ENCODE results near the gene SLC7A8.
A peak's percentile ranks its signal among the peaks of the same experiment; 100 is the strongest.

The SLC7A8 gene

DNA sequence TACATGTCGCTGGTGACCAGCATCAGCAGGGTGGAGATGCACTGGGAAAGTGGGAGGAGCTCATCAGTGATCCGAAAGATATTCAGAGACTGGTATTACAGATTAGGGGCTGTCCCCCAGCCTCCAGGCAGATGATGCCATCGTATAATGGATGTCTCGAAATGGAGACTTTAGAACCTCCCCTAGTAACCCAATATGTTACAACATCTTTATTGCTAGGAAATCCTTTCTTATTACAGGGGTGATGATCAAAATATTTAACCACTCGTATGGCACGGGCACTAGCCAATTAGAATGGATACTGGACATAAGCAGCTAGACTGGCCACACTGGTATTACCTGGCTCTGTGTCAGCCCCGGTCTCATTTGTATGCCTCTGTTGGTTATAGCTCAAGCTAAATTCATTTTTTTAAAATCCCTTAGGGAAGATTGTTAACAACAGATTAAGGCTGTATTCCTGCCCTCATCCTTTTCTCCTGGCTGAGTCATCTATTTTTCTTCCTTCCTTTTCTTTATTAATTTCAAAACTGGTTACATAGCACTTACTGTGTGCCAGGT, 53.6 kb downstream of the SLC7A8 start:
- DNase-seq = no peak

DNA sequence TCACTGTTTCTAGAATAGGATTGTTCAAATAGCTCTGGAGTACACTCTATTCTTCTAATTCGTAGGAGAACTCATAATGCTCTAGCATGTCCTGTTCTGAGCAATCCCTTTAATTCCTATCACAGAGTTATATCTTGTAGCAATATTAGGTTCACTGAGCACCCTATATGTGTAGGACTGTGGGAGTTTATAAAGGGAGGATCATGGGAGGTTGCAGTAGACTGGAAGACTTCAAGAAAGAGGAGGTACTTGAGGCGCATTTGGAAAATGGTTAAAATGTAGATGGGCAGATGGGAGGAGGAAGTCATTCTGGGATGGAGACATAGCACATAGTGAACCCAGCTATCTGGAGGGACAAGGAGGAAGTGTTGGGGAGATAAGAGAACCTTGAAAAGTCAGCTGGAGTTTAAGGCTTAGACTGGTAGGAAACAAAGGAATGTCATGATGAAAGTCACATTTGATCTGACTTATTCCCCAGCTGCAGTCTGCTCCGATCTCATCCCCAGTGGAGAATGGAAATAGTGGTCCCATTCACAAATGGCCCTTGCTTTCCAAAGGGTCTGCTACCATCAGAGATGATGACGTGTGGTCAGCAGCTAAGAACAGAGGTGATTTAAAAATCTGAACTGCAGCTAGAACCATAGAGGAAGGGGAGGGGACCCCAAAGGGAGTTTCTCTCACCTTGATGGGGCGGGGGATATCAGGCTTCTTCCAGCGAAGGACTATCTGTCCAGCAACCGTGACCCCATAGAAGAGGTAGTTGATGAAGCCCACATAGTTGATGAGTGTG, 54.3 kb downstream of the SLC7A8 start:
- no peak for DNase-seq

DNA sequence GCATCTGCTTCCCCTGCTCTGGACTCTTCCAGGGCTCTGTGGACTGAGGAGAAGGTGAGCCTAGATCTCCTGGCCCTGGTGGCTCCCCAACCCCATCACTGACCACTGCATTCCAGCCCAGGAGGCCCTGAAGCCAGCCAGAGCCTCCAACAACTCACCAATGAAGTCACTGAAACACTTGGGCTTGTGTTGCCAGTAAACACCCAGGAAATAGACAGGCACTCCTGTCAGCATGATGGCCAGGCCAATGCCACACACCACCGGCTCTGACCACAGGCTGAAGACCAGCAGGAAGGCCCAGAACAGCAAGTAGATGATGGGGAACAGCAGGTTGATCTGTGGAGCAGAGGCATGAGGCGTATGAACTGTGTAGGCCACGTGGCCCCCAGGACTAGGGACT, 55.6 kb downstream of the SLC7A8 start:
- no peak for DNase-seq

DNA sequence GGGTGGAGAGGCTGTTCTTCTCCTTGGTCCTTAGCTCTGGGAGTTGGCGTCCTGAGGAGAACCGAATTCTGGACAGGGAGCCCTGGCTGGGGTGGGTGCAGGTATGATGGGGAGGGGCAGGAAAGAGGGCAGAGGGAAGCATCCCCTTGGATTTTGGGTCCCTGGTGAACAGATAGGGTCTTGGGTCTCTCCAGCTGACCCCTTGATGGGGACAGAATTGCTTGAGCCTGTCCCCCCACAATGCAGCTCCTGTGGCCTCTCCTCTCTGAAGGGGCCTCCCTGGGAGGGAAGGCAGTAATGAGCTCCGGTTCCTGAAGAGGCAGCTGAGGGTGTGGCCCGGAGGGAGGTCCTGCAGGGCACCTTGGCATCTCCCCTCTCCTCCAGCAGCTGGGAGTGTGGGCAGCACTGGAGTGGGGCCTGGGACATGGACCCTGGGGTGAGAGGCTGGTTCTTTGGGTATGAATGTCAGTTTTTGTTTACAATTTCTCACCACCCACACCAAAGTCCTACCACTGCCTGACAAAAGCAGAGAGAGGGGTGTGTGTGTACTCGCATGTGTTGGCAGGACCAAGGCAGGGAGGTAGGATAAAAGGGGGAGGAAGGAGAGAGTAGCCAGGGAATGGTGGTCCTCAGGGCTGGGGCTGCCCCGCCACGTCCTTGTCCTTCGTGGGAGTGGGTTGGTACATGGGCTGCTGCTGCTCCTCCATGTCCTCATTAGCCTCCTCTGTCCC, 56.7 kb downstream of the SLC7A8 start:
- no peak for DNase-seq

DNA sequence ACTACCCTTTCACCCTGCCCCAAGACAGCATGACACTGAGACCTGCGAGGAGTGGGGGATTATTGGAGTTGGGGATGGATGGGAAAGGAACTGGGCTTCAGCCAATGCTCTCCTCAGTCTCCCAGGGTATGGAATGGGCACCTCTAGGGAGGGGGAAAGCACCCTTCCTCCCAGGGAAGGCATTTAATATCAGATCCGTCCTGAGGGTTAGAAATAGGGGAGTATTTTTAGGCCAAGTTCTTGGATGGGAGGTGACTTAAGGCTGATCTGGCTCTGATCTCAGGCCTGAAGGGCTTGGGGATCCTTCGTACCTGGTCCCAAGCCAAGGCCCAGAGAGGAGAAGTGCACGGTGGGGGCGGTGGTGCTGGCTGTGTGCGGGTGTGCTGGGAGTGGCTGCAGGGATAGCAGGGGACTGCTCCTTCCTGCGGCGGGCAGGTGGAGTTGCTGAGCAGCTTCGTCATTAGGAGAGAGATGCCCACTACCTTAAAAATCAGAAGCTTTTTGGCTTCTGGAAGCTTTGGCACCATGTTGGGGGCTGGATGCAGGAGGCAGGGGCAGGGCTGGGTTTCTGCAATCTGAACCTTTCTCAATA, 57.4 kb downstream of the SLC7A8 start:
- no peak for DNase-seq

DNA sequence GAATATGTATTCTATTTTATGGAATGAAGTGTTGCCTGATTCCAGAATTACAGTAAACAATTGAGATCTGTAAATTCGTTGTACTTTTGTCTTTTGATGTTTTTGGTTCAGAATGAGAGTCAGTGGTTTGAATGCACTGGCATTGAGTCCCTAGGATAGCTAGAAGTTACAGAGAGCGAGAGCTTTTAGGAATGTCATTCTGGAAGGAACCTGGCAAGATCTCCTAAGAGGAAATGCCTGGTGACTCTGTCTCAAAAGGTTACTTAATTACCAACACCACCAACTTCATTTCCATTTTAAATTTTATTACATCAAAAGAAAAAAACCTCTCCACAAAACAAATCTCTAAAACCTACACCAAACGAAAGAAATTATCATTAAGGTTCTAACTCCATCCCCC, 58.4 kb downstream of the SLC7A8 start:
- no peak for DNase-seq

DNA sequence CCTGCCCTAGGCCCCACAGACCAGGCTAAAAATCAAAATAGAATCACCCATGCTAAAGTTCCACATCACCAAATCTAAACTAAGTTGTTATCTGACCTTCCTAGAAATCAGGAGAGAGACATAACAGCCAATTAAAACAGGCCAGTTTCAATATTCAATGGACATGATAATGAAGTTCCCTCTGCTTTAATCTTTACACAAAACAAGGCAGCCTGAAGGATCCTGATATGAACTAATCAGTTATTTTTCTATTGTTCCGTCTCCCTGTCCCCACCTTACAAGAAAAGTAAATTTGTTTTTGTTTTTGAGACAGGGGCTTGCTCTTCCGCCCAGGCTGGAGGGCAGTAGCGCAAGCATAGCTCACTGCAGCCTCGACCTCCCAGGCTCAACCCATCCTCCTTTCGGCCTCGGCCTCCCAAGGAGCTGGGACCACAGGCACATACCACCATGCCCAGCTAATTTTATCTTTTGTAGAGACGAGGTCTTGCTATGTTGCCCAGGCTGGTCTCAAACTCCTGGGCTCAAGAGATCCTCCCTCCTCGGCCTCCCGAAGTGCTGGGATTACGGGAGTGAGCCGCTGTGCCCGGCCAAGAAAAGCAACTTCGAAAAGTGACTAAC, 59.0 kb downstream of the SLC7A8 start:
- no peak for DNase-seq

DNA sequence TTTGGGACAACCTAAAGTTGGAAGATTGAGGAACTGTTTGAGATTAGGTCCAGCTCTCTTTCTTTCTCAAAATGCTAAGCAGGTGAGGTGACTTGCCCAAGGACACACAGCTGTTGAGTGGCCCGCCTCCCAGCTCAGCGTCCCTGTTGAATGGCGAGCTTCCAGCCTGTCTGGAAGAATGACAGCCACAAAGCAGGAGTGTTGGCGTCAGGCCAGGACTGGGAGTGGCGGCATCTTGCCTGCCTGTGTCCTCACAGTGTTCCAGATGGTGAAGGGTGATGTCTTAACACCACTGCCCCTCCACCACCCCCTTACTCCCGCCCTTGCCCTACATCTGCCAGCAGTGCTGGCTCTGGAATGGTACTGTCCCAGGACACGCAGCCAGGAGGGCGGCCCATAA, 60.0 kb downstream of the SLC7A8 start:
- no peak for DNase-seq

DNA sequence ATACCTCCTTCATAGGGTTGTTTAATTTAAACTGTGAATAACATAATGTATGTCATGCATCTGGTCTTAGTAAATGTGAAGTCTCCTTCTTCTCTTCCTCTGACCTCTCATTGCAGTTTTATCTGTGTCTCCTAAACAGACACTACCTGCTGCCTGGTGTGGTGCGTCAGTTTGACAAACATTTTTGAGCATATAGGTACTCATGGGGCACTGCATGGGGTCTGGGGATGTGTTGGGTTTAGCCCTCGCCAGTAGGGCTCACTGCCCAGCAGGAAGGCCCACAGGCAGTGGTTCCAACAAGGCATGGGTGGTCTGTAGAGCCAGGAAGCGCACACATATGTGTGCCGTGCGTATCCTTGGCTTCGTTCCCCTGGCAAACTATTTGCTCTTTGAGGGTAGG, 61.4 kb downstream of the SLC7A8 start:
- no peak for DNase-seq

DNA sequence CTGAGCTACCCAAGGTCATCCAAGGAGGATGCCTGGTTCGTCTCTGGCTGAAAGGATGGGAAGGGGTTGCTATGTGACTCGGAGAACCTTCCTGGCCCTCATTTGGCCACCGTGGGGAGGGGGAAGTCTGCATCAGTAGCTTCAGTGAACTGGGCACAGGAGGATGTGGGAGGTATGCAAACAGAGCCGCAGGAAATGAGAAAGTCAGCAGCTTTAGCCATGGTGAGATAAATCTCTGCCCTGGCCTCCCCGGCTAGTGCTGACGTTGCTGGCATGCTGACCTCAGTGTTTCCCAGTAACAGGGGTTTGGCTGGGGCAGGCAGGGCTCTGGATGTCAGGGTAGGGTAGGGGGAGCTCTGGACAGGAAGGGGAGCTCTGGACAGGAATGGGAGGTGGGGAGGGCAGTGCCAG, 62.1 kb downstream of the SLC7A8 start:
- DNase-seq = no peak

DNA sequence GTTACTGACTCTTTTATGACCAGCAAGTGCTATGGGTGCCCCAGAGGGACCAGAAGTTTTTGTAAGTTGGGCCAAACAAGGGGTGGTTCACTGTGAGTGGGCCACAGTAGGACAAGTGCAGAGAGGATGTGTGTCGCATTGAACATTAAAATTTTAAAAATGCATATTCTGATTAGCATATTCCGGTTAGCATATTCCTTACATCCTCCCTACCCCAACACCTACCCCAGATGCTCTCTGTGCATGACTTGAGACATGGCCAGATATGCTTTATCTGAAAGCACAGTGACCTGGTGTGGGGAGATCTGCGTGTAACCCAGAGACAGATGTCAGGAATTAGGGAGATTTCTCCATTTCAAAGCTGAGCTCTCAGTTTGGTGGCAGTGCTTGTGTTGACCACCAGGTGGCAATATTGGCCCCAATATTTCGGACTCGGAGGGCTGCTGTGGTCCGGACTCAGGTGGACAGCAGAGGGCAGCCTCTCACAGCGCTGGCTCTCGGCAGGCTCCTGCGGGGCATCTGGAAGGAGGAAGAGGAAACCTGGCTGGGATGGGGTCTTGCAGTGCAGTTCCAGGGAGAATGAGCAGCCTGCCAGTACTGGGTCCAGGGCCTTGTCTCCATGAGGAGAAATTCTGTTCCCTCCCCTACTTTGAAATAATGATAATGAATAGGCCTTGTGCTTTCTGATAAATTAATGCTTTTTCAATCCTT, 62.8 kb downstream of the SLC7A8 start:
- DNase-seq = peak; percentile 83

DNA sequence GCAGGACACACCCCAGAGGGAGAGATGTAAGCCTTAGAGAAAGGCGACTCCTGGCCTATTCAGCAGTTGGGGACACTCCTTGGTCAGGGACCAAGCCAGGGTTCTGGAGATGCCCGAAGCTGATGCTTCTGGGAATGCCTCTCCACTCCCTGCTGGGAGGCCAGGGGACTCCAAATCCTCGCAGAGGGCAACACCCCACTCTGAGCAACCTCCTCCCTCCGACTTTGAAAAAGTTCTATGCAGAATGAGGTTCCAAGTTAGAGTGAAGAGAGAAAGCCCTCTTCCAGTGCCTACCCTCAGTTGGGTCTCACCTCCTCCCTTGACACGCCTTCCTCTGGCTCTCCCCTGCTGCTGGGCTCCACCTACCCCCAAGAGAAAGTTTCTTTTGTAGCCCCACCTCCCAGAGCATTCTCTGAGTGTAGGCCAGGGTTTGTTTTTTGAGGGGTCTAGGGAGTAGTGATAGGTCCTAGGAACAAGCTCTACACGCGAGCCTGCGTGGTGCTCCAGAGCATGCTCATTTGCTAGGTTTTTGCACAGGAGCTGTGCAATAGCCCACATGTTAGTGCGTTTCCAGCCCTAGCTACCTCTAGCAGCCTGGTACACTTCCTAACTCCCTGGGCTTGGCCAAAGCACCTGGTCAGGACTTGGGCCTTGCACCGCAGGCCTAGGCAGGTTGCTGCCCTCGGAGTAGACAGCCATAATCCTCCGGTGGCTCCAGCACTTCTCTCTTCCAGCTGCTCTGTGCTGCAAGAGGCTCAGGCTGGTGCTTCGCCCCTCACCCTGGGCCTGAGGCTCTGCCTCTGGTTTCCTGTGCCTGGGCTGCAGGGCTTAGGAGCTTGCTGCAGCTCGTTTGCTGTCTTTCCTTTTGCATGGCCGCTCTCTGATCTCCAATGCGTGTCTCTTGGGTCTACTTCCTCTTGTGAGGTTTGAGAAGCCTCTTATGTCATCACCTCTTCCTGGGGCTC, 63.8 kb downstream of the SLC7A8 start:
- peak; percentile 51 for DNase-seq

DNA sequence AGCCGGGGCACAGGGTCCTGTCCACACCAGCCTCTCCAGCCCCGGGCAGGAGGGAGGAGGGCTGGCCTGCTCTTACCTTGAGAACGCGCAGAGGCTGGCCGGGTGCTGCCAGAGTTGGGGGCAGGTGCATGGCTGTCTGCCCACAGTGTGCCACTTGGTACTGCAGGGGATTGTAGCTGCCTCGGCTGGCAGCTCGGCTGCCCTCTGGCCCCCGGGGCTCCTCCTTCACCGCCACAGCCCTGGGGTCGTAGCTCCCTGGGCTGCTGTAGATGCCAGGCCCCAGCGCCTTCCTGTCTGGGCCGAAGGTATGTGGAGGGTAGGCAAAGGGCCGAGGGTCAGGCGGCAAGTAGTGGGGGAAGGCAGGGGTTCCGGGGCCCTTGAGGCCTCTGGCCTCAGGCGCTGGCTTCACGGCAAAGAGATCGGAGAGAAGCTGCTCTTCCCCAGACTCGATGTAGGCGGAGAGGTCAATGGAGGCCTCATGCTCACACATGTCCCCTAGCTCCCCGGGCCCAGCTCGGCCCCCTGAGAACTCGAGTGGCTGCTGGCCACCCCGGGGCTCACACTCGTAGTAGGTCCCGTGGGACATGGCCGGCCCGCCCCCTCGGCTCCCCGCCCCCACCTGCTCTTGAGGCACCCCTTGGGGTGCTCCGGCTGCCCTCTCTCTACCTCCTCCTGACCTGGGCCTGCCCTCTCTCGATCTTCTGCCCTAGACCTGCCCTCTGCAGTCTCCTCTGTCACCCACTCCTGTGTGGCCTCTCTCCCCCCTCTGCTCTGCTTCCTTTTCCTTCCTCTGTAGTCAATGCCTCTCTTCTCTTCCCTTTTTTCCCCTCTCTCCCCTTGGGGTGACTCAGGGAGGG, 64.7 kb downstream of the SLC7A8 start, which contains the start of gene CEBPE:
Gene CEBPE, minus strand, starts transcription at position 750 of the 857 bp plus-strand sequence. Its CDS starts 164 bp downstream, at position 586.
- peak; percentile 29 for DNase-seq

DNA sequence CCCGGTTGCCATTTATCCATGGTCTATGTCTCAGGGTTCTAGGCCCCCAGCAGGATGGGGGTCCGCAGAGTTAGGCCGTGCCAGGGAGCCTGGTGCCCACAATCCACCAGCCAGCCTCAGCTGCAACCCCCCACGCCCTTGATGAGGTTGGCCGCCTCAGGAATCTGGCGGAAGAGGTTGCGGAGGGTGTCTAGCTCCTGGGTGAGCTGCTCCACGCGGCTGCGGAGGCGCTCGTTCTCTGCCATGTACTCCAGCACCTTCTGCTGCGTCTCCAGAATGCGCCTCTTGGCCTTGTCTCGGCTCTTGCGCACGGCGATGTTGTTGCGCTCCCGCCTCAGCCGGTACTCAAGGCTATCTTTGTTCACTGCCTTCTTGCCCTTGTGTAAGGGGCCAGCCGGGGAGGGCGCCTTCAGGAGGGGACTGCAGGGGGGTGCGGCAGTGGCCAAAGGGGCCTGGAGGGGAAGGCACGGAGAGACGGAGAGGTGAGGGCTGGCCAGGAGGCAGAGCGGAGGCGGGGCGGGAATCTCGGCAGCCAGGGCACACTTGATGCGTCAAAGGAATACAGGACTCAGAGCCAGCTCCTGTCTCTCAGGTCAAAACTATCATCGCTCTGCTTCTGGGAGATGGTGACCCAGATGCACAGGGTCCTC, 66.0 kb downstream of the SLC7A8 start:
- no peak for DNase-seq

DNA sequence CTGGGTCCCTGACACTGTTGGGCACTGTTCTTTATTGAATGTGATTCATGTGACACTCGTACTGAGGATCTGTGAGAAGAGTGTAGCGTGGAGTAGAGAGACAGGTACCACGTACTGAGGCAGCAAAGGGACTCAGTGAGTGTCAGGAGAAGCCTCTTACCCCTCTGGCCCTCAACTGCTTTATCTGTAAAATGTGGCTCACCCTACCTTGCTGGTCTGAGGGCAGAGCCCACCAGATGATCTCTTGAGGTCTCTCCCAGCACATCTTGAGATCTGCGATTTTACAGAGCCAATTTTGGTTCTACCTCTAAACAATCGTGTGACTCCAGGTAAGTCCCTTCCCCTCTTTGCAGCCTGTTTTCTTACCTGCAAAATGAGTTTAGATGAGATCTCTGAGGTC, 67.5 kb downstream of the SLC7A8 start:
- no peak for DNase-seq

DNA sequence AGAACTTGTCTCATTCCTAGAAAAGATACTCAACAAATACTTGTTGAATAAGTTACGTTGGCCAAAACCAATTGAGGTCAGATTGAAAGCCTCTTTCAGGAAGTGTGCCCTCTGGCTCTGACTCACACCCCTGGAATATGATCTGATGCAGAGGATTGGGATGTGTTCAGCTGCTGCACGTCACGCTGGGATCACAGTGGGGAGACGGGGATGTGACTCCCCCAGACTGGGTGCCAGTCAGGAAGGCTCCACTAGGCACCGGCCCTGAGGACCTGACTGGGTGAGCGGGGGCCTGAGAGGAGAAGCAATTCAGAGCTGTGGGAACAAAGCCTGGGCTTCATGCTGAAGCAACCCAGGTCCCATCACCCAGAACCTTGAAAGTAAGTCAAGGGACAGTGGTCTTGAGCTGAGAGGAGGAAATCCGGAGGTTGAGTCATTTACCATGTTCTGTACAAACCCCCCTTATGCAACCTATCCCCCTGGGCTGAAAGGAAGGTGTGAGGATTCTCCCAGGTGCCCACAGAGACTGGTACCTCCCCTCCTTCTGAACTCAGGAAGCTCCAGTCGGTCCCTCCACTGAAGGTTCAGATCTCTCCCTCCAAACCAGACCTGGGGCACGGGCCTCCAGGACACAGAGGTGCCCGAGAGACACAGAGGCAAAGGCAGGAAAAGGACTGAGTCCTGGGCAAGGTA, 68.3 kb downstream of the SLC7A8 start:
- no peak for DNase-seq

DNA sequence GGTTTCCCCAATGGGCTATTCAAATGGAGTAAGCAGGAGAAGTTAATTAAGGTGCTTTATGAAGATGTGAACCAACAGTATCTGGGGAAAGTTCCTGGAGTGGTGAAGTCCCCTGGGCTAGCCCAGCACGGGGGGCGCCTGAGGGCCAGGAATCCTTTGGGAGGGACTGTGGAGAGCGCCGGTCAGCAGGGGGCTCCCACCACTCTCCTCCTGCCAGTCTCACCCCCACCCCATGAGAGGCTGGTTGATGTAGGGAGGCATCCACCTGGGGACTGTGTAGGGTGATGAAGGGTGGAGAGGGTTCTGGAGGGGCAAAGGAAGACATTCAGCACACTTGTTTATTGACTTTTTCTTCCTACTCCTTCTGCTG, 68.8 kb downstream of the SLC7A8 start:
- DNase-seq = no peak

DNA sequence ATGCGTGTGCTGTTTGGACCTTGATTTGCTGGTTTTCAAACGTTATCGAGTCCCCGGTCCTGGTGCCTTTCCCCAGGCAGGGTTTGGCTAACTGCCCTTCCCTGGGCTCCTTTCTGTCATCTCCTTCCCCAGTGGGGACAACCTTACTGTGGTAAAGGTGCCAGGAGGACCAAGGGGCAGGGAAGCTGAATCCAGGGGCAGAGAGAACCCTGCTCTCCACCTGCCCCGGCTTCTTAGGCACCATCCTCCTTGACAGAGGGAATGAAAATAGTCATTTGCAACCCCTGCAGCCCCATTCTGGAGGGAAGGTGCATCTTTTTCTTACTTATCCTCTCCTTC, 69.4 kb downstream of the SLC7A8 start:
- DNase-seq = no peak

DNA sequence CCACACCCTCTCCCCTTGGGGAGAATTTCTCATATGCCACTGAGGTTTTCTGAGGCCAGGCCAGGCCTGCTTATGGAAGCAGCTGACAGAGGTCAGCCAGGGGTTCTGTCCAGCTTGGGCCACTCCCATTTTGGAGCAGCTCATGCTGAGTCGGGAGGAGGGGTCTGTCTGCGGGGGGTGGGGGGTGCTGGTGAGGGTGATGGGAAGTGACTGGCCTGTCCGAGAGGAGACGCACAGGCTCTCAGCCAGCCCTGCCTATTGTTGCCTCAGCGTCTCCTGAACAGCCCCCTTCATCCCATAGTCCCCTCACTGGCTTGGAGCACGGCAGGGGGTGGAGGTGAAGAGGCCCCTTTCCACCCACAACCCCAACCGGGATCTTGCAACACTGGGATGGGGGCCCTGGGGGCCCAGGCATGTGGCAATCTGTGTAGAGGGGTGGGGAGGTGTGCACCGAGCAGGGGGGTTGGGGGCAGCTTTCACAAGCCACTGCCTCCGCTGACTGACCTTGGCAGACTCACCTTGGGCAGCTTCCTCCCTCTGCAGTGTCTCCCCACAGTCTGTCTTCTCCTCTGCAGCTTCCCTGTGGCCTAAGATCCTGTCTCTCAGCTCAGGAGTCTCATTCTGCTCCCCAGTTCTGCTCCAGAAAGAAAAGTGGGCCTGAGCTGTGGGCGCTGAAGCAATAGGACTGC, 69.9 kb downstream of the SLC7A8 start:
- no peak for DNase-seq
